ENCODE measurements around the gene VPS51.
A peak's percentile ranks its signal among the peaks of the same experiment; 100 is the strongest.

Gene VPS51

GRCh38 chr11:65109231-65110198 lies 13.5 kb downstream of the VPS51 start:
- no peak for TF ChIP-seq EZH2phosphoT487 (IDR thresholded peaks at IDR 0.05; ENCODE audit: low read depth)
- TF ChIP-seq, protein P1, sequence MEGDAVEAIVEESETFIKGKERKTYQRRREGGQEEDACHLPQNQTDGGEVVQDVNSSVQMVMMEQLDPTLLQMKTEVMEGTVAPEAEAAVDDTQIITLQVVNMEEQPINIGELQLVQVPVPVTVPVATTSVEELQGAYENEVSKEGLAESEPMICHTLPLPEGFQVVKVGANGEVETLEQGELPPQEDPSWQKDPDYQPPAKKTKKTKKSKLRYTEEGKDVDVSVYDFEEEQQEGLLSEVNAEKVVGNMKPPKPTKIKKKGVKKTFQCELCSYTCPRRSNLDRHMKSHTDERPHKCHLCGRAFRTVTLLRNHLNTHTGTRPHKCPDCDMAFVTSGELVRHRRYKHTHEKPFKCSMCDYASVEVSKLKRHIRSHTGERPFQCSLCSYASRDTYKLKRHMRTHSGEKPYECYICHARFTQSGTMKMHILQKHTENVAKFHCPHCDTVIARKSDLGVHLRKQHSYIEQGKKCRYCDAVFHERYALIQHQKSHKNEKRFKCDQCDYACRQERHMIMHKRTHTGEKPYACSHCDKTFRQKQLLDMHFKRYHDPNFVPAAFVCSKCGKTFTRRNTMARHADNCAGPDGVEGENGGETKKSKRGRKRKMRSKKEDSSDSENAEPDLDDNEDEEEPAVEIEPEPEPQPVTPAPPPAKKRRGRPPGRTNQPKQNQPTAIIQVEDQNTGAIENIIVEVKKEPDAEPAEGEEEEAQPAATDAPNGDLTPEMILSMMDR (IDR thresholded peaks at IDR 0.05; ENCODE audit: low read depth, low read length): no peak
- H3K36me3 ChIP-seq (replicated peaks; ENCODE audit: low read depth, low read length): peaks cover 14% of the 10 kb centered on the region
- H3K27ac ChIP-seq (ENCODE audit: low read length): no peak overlapping the region
- H3K4me1 ChIP-seq (ENCODE audit: low read length): peaks cover 21% of the 10 kb centered on the region
- H3K9ac ChIP-seq (ENCODE audit: low read length): no peak overlapping the region
- no peak overlapping the region for H3K4me3 ChIP-seq (ENCODE audit: low read length)
- no peaks in the 10 kb centered on the region for H3K27me3 ChIP-seq (ENCODE audit: low read depth, low read length)
- peaks cover 5% of the 10 kb centered on the region for H4K20me1 ChIP-seq (ENCODE audit: insufficient read depth, low read length)
- H3K4me2 ChIP-seq (ENCODE audit: low read length): no peak overlapping the region
- no peak overlapping the region for H2AFZ ChIP-seq (ENCODE audit: low read depth, low read length)
- no peaks in the 10 kb centered on the region for H3K9me3 ChIP-seq (ENCODE audit: insufficient read depth, low read length)
- peaks cover 16% of the 10 kb centered on the region for H3K79me2 ChIP-seq (ENCODE audit: low read length)

GRCh38 chr11:65110354-65110861 lies 14.4 kb downstream of the VPS51 start:
- peaks cover 5% of the 10 kb centered on the region for H4K20me1 ChIP-seq (ENCODE audit: insufficient read depth, low read length)
- H3K9ac ChIP-seq (ENCODE audit: low read length): no peak overlapping the region
- TF ChIP-seq, protein P1 (IDR thresholded peaks at IDR 0.05; ENCODE audit: low read depth, low read length): peak; percentile 92
- TF ChIP-seq EZH2phosphoT487 (IDR thresholded peaks at IDR 0.05; ENCODE audit: low read depth): no peak
- H3K4me3 ChIP-seq (ENCODE audit: low read length): no peak overlapping the region; the same call in 1 of the 2 replicates
- H3K4me2 ChIP-seq (ENCODE audit: low read length): peak overlapping the region; percentile 41
- no peak overlapping the region for H2AFZ ChIP-seq (ENCODE audit: low read depth, low read length)
- peaks cover 21% of the 10 kb centered on the region for H3K4me1 ChIP-seq (ENCODE audit: low read length)
- peaks cover 11% of the 10 kb centered on the region for H3K79me2 ChIP-seq (ENCODE audit: low read length)
- no peaks in the 10 kb centered on the region for H3K9me3 ChIP-seq (ENCODE audit: insufficient read depth, low read length)
- H3K27me3 ChIP-seq (ENCODE audit: low read depth, low read length): no peaks in the 10 kb centered on the region
- H3K27ac ChIP-seq (ENCODE audit: low read length): peak overlapping the region; percentile 20; the same call in 1 of the 2 replicates
- peaks cover 19% of the 10 kb centered on the region for H3K36me3 ChIP-seq (replicated peaks; ENCODE audit: low read depth, low read length)

DNA sequence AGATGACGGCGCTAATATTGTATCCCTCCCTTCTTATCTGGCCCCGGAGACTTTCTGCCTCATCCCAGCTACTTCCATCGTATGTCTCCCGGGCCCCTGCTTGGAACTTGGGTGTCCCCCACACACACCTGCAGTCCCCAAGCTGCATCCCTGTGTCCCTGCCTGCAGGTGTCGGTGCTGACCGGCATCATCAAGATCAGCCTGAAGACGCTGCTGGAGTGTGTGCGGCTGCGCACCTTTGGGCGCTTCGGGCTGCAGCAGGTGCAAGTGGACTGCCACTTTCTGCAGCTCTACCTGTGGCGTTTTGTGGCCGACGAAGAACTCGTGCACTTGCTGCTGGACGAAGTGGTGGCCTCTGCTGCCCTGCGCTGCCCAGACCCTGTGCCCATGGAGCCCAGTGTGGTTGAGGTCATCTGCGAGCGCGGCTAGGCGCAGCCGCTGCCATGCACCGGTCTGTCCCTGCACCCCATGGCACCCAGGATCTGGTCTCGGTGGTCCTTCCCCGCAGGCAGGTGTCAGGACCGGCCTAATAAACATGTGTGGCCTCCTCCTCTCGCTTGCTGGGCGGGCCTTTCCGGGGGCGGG lies 15.2 kb downstream of the VPS51 start:
- Histone ChIP-seq H3K27ac (ENCODE audit: low read length) (no peak overlapping the region), H3K9ac (ENCODE audit: low read length) (no peak overlapping the region), H3K9me3 (ENCODE audit: insufficient read depth, low read length) (no peaks in the 10 kb centered on the region), H3K79me2 (ENCODE audit: low read length) (peaks cover 17% of the 10 kb centered on the region), H3K4me3 (ENCODE audit: low read length) (peak overlapping the region; percentile 41), H3K27me3 (ENCODE audit: low read depth, low read length) (no peaks in the 10 kb centered on the region), H3K36me3 (replicated peaks; ENCODE audit: low read depth, low read length) (peaks cover 19% of the 10 kb centered on the region), H3K4me2 (ENCODE audit: low read length) (peak overlapping the region; percentile 65), H4K20me1 (ENCODE audit: insufficient read depth, low read length) (peaks cover 5% of the 10 kb centered on the region), H3K4me1 (ENCODE audit: low read length) (peaks cover 24% of the 10 kb centered on the region), H2AFZ (ENCODE audit: low read depth, low read length) (no peak overlapping the region)
- no peak for TF ChIP-seq EZH2phosphoT487 (IDR thresholded peaks at IDR 0.05; ENCODE audit: low read depth)
- TF ChIP-seq, protein P1 (IDR thresholded peaks at IDR 0.05; ENCODE audit: low read depth, low read length): no peak

All from OCI-LY3 (cell line).